Neutrophil (primary cell): ENCODE results near the gene SYT2.

Experiments used
- H3K27ac ChIP-seq: fragments of 200-600 bp; sonication (generic); 2 replicates; pipeline ENCODE4 v1.5.1; 2016; ENCODE audit warnings: mild to moderate bottlenecking, moderate library complexity
- H3K27me3 ChIP-seq: fragments of 200-600 bp; sonication (generic); 2 replicates; pipeline ENCODE4 v1.6.0; 2016; ENCODE audit warnings: mild to moderate bottlenecking
- H3K36me3 ChIP-seq: fragments of 200-600 bp; sonication (generic); 2 replicates; pipeline ENCODE4 v1.5.1; 2017
- H3K4me1 ChIP-seq, 2 experiments: fragments of 200-600 bp in 1 of 2; sonication (generic) in 1 of 2; 1 replicate in 1 of 2; 2 replicates in 1 of 2; pipeline versions ENCODE4 v1.5.1 to v1.6.1; 2013 to 2016; ENCODE audit warnings: low read depth in 1 of 2, low read length in 1 of 2, mild to moderate bottlenecking in 1 of 2, moderate library complexity in 1 of 2; ENCODE audit not compliant: control insufficient read depth in 1 of 2, insufficient read depth in 1 of 2
- H3K4me3 ChIP-seq, 2 experiments: fragments of 200-600 bp in 1 of 2; sonication (generic) in 1 of 2; 1 replicate in 1 of 2; 2 replicates in 1 of 2; pipeline ENCODE4 v1.5.1; 2013 to 2016; ENCODE audit warnings: low read depth in 1 of 2, low read length in 1 of 2, mild to moderate bottlenecking in 1 of 2, moderate library complexity in 1 of 2
- H3K9me3 ChIP-seq: fragments of 200-600 bp; sonication (generic); 2 replicates; pipeline ENCODE4 v1.5.1; 2016
- TF ChIP-seq, protein P1 (sequence below): fragments of 200-600 bp; sonication (generic); IDR thresholded peaks from 2 replicates; pipeline ENCODE4 v1.5.1; 2016; ENCODE audit warnings: antibody characterized with exemption

Gene SYT2

DNA sequence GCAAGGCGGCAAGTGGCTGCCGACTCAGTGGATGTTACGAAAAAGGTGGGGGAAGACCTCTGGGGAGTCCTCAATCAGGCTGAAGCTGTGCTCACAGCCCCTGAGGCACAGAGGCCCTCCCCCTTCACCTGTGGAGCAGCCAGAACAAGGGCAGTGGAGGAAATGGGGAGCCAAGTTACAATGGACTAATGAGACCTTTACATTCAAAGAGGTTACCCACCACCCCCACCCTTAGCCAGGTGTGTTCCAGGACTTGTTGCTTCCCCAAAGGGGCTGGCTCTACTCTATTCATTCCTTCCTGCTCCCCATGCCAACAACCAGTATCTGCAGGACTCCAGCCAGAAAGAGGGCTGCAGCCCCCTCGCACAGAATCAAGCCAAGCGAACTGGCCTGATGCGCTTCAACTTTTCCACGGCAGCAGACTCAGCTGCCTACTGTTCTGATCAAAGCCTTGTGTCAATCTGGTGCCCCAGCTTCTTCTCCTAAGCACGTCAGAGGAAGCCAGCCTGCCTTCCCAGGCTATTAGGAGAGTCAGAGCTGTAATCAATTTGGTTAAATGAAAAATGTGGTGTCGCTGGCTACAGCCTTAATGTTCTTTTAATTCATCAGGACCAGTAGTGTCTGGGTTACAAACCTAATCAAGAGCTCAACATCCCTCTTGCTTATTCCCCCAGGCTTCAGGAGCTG is 1.8 kb upstream of the SYT2 start:
- no peaks in the 10 kb centered on the region for H3K9me3 ChIP-seq
- H3K4me1 ChIP-seq, result peaks cover 0 to 3% of the 10 kb centered on the region in 2 experiments
- TF ChIP-seq, protein P1, sequence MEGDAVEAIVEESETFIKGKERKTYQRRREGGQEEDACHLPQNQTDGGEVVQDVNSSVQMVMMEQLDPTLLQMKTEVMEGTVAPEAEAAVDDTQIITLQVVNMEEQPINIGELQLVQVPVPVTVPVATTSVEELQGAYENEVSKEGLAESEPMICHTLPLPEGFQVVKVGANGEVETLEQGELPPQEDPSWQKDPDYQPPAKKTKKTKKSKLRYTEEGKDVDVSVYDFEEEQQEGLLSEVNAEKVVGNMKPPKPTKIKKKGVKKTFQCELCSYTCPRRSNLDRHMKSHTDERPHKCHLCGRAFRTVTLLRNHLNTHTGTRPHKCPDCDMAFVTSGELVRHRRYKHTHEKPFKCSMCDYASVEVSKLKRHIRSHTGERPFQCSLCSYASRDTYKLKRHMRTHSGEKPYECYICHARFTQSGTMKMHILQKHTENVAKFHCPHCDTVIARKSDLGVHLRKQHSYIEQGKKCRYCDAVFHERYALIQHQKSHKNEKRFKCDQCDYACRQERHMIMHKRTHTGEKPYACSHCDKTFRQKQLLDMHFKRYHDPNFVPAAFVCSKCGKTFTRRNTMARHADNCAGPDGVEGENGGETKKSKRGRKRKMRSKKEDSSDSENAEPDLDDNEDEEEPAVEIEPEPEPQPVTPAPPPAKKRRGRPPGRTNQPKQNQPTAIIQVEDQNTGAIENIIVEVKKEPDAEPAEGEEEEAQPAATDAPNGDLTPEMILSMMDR, result no peak
- no peak overlapping the region for H3K27ac ChIP-seq
- no peak overlapping the region for H3K4me3 ChIP-seq
- H3K36me3 ChIP-seq, result no peaks in the 10 kb centered on the region
- peaks cover 100% of the 10 kb centered on the region for H3K27me3 ChIP-seq

DNA sequence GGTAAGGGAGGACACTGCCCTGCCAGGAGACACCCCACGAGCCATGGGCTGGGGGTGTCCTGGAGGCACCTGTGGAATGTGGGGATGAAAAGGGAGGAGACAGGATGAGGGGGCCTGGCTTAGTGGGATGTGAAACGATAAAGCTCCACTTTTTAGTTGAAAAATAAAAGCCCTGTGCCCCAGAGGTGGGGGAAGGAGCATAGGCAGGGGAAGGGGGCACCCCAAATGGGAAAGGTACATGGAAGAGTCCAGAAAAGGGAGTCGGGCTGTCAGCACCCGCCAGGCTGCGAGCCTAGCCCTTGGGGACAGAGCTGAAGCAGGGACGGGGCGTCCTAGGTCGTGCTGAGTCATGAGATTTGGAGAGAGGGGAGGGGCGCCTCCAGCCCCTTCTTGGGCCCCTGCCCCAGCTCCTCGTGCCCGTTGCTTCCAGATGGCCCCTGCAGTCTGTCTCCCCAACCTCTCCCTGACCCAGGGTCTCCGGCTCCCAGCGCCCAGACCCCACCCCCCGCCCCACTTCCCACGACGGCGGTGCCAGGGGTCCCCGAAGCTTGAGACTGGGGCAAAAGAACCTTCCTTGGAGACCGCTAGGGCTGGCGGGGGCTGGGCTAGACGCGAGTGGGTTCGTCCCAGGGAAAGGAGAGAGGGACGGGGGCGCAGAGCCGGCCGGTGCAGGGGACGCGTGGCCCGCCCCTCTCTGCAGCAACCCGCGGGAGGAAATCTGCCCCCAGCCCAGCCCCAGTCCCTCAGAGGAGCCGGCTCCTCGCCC is 795 bp downstream of the SYT2 start:
- H3K9me3 ChIP-seq, result no peaks in the 10 kb centered on the region
- peaks cover 100% of the 10 kb centered on the region for H3K27me3 ChIP-seq
- no peak overlapping the region for H3K4me3 ChIP-seq
- H3K27ac ChIP-seq, result no peak overlapping the region
- no peaks in the 10 kb centered on the region for H3K36me3 ChIP-seq
- H3K4me1 ChIP-seq, result peaks cover 0 to 3% of the 10 kb centered on the region in 2 experiments
- TF ChIP-seq, protein P1, result no peak

DNA sequence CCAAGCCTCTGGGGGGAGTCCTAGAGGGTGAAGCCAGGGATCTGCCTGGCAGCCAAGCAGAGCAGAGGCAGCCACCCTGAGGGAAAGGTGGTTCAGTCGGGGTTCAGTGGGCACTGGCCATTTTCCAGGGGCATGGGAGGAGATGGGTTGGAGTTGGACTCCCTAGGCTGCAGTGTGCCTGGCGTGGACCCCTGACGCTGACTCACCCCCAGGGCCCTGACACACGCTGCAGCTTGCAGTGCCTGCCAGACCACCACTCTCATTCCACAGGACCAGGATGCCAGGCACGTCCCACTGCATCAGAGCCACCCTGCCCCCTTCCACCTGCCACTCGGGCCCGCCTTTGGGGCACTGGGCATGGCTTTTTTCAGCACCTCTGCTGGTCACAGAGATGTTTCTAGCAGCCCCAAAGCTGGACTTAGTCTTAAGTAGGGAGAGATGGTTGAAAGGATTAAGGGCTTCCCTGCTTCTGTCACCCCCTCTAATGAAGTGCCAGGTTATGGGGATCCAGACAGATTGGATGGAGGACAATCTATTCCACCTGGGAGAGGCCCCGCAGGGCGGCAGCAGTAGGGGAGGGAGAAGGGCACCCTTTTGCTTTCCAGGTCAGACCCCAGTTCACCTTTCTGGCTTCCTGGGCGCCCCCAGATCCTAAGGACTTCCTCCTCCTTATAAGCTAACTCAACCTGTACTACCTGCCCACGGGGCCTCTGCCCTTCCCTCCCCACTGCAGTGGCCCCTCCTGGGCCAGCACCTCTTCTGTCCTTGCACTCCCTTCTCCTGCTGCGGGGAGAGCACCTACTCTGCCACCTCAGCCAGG is 1.6 kb downstream of the SYT2 start:
- peaks cover 100% of the 10 kb centered on the region for H3K27me3 ChIP-seq
- no peak overlapping the region for H3K4me3 ChIP-seq
- no peak overlapping the region for H3K27ac ChIP-seq
- no peaks in the 10 kb centered on the region for H3K9me3 ChIP-seq
- peaks cover 3 to 8% of the 10 kb centered on the region in 2 experiments for H3K4me1 ChIP-seq
- no peaks in the 10 kb centered on the region for H3K36me3 ChIP-seq
- TF ChIP-seq, protein P1, result no peak

- no peak overlapping the region for H3K4me3 ChIP-seq
- TF ChIP-seq, protein P1, result no peak
- H3K27me3 ChIP-seq, result peaks cover 100% of the 10 kb centered on the region
- H3K9me3 ChIP-seq, result no peaks in the 10 kb centered on the region
- no peak overlapping the region for H3K27ac ChIP-seq
- peaks cover 5 to 11% of the 10 kb centered on the region in 2 experiments for H3K4me1 ChIP-seq
- H3K36me3 ChIP-seq, result no peaks in the 10 kb centered on the region
Observed at GRCh38 chr1:202706851-202707250, 3.4 kb downstream of the SYT2 start.

- H3K36me3 ChIP-seq, result no peaks in the 10 kb centered on the region
- peaks cover 5 to 8% of the 10 kb centered on the region in 2 experiments for H3K4me1 ChIP-seq
- H3K4me3 ChIP-seq, result no peak overlapping the region
- H3K27ac ChIP-seq, result no peak overlapping the region
- no peaks in the 10 kb centered on the region for H3K9me3 ChIP-seq
- TF ChIP-seq, protein P1, result no peak
- peaks cover 85% of the 10 kb centered on the region for H3K27me3 ChIP-seq
Observed at GRCh38 chr1:202704601-202705000, 5.7 kb downstream of the SYT2 start.
